WTC11 (cell line): ENCODE results near the gene RHEB. TPM values are rescaled to one million over a fixed set of nuclear protein-coding genes. Genes with fewer than 3 reads are reported as not detected.

ENCODE experiments used
- ATAC-seq: fragments of 200-7000 bp; cut with Tn5 transposase; 2 replicates; pipeline ENCODE4 v1.10.0; 2021; ENCODE audit warnings: mild to moderate bottlenecking, moderate library complexity
- CTCF ChIA-PET: fragments of 300-600 bp; sonication (Branson Sonifier 250); formaldehyde crosslinking; loops from one replicate; lab custom pipeline; 2021; ENCODE audit warnings: antibody characterized with exemption; lab: Charles Lee
- POLR2A ChIA-PET: fragments of 350-600 bp; sonication (Branson Sonifier 250); formaldehyde crosslinking; loops from one replicate; lab custom pipeline; 2021; ENCODE audit warnings: antibody characterized with exemption; lab: Charles Lee
- DNase-seq: peaks from one replicate; pipeline ENCODE4 v3.0.0; 2021; ENCODE audit warnings: low spot score
- H3K27ac Mint-ChIP-seq: 2 replicates; pipeline ENCODE4 v1.8.0; 2021; ENCODE audit warnings: mixed read lengths
- H3K27me3 Mint-ChIP-seq: 2 replicates; pipeline ENCODE4 v1.8.0; 2021; ENCODE audit warnings: low read depth, mild to moderate bottlenecking, moderate library complexity, mixed read lengths
- H3K36me3 Mint-ChIP-seq: 2 replicates; pipeline ENCODE4 v1.8.0; 2021; ENCODE audit warnings: mixed read lengths
- H3K4me1 Mint-ChIP-seq: 2 replicates; pipeline ENCODE4 v1.8.0; 2022; ENCODE audit warnings: mixed read lengths
- H3K4me3 Mint-ChIP-seq: 2 replicates; pipeline ENCODE4 v1.8.0; 2021; ENCODE audit warnings: mild to moderate bottlenecking, moderate library complexity, mixed read lengths
- H3K9me3 Mint-ChIP-seq: 2 replicates; pipeline ENCODE4 v1.8.0; 2021; ENCODE audit warnings: mixed read lengths
- ARID4B ChIP-seq: sonication (generic); formaldehyde crosslinking; IDR thresholded peaks from 2 replicates; pipeline ENCODE4 v1.8.0; 2023; ENCODE audit warnings: missing genetic modification reagents, mild to moderate bottlenecking, borderline replicate concordance
- ATF6 ChIP-seq: sonication (generic); formaldehyde crosslinking; IDR thresholded peaks from 2 replicates; pipeline ENCODE4 v1.8.1; 2023; ENCODE audit warnings: mild to moderate bottlenecking, missing genetic modification reagents
- CTCF ChIP-seq: fragments of 200-600 bp; IDR thresholded peaks from 2 replicates; pipeline ENCODE4 v1.8.0; 2022; ENCODE audit warnings: antibody characterized with exemption
- E2F4 ChIP-seq: sonication (generic); formaldehyde crosslinking; IDR thresholded peaks from 2 replicates; pipeline ENCODE4 v1.8.1; 2022; ENCODE audit warnings: low read depth, mild to moderate bottlenecking, moderate library complexity, missing genetic modification reagents, borderline replicate concordance
- FOXK1 ChIP-seq: sonication (generic); formaldehyde crosslinking; IDR thresholded peaks from 2 replicates; pipeline ENCODE4 v1.8.0; 2022; ENCODE audit warnings: mild to moderate bottlenecking, moderate library complexity, missing genetic modification reagents
- FOXP1 ChIP-seq: sonication (generic); formaldehyde crosslinking; IDR thresholded peaks from 2 replicates; pipeline ENCODE4 v1.8.0; 2022; ENCODE audit warnings: missing genetic modification reagents, mild to moderate bottlenecking, moderate library complexity, borderline replicate concordance
- FOXP4 ChIP-seq: sonication (generic); formaldehyde crosslinking; IDR thresholded peaks from 2 replicates; pipeline ENCODE4 v1.8.0; 2022; ENCODE audit warnings: mild to moderate bottlenecking, missing genetic modification reagents
- IRF2 ChIP-seq: sonication (generic); formaldehyde crosslinking; IDR thresholded peaks from 2 replicates; pipeline ENCODE4 v1.8.0; 2022; ENCODE audit warnings: low read depth, missing genetic modification reagents, borderline replicate concordance
- NFYB ChIP-seq: sonication (generic); formaldehyde crosslinking; conservative IDR thresholded peaks from 2 replicates; pipeline ENCODE4 v1.8.0; 2022; ENCODE audit warnings: low read depth, missing genetic modification reagents
- STAT6 ChIP-seq: sonication (generic); formaldehyde crosslinking; conservative IDR thresholded peaks from 2 replicates; pipeline ENCODE4 v1.8.1; 2023; ENCODE audit warnings: mild to moderate bottlenecking, low read depth, missing genetic modification reagents, moderate library complexity
- TEAD1 ChIP-seq: sonication (generic); formaldehyde crosslinking; IDR thresholded peaks from 2 replicates; pipeline ENCODE4 v1.8.0; 2022; ENCODE audit warnings: mild to moderate bottlenecking, missing genetic modification reagents
- TEAD4 ChIP-seq: sonication (generic); formaldehyde crosslinking; IDR thresholded peaks from 2 replicates; pipeline ENCODE4 v1.8.0; 2022; ENCODE audit warnings: mild to moderate bottlenecking, missing genetic modification reagents
- ZBTB21 ChIP-seq: sonication (generic); formaldehyde crosslinking; IDR thresholded peaks from 2 replicates; pipeline ENCODE4 v1.8.1; 2023; ENCODE audit warnings: mild to moderate bottlenecking, missing genetic modification reagents, borderline replicate concordance
- ZNF263 ChIP-seq: sonication (generic); formaldehyde crosslinking; IDR thresholded peaks from 2 replicates; pipeline ENCODE4 v1.8.1; 2022; ENCODE audit warnings: low read depth, mild to moderate bottlenecking, moderate library complexity, missing genetic modification reagents
- ZNF281 ChIP-seq: sonication (generic); formaldehyde crosslinking; IDR thresholded peaks from 2 replicates; pipeline ENCODE4 v1.8.0; 2023; ENCODE audit warnings: mild to moderate bottlenecking, missing genetic modification reagents
- ZNF396 ChIP-seq: fragments of 250-450 bp; sonication (Bioruptor Pico); IDR thresholded peaks from 2 replicates; pipeline ENCODE4 v1.8.0; 2021; ENCODE audit warnings: mild to moderate bottlenecking, moderate library complexity, borderline replicate concordance
- ZNF416 ChIP-seq: fragments of 250-450 bp; sonication (Bioruptor Pico); IDR thresholded peaks from 2 replicates; pipeline ENCODE4 v1.9.0; 2021; ENCODE audit warnings: mild to moderate bottlenecking, inconsistent platforms
- total RNA-seq: library from RNA; stranded (reverse); gene quantifications from 3 replicates; pipeline ENCODE4 v1.2.3, GENCODE V29; 2021

Gene RHEB
- total RNA-seq, 1 experiment from 2014 or later, result 133 TPM

GRCh38 chr7:151462306-151462779 lies 57.4 kb downstream of the RHEB start:
- ATAC-seq, result peak; percentile 32
- no peak overlapping the region for H3K4me3 Mint-ChIP-seq
- no peak for DNase-seq
- POLR2A ChIA-PET, result no interaction called here
- H3K27me3 Mint-ChIP-seq, result peaks cover 3% of the 10 kb centered on the region
- peaks cover 49% of the 10 kb centered on the region for H3K4me1 Mint-ChIP-seq
- peak overlapping the region; percentile 83 for H3K27ac Mint-ChIP-seq
- CTCF ChIA-PET, result interaction anchor here (1.0 to 1.8 kb wide), 5 partner anchors 10 to 170 kb away, joined by 4 to 7 read pairs (median 5); partner anchors contain the start of genes CRYGN and RHEB
- peaks cover 64% of the 10 kb centered on the region for H3K36me3 Mint-ChIP-seq
- peaks cover 36% of the 10 kb centered on the region for H3K9me3 Mint-ChIP-seq
- no peak for TF ChIP-seq IRF2 (CRISPR knock-in tag)
- TF ChIP-seq FOXP4, result peak; percentile 21; the same call in 1 of the 2 replicates

GRCh38 chr7:151461942-151462230 lies 57.8 kb downstream of the RHEB start:
- ATAC-seq (peak; percentile 8; the same call in 1 of the 2 replicates), DNase-seq (no peak)
- peak overlapping the region; percentile 83 for H3K27ac Mint-ChIP-seq
- H3K4me3 Mint-ChIP-seq, result no peak overlapping the region
- POLR2A ChIA-PET, result no interaction called here
- H3K36me3 Mint-ChIP-seq, result peaks cover 64% of the 10 kb centered on the region
- peaks cover 3% of the 10 kb centered on the region for H3K27me3 Mint-ChIP-seq
- CTCF ChIA-PET, result interaction anchor here (1.0 to 1.8 kb wide), 6 partner anchors 10 to 170 kb away, joined by 4 to 7 read pairs (median 5); partner anchors contain the start of genes CRYGN and RHEB
- H3K9me3 Mint-ChIP-seq, result peaks cover 40% of the 10 kb centered on the region
- TF ChIP-seq ZNF263 (CRISPR knock-in tag) (no peak), FOXK1 (no peak), ZNF416 (no peak), ZBTB21 (CRISPR knock-in tag) (no peak), FOXP1 (CRISPR knock-in tag) (no peak), CTCF (no peak), NFYB (CRISPR knock-in tag) (no peak), TEAD4 (no peak), ATF6 (CRISPR knock-in tag) (no peak), ZNF396 (CRISPR knock-in tag) (no peak), ARID4B (CRISPR knock-in tag) (no peak), STAT6 (CRISPR knock-in tag) (no peak), TEAD1 (CRISPR knock-in tag) (no peak), ZNF281 (no peak), E2F4 (CRISPR knock-in tag) (no peak)
- TF ChIP-seq, all 79 proteins: peak for 0
- peaks cover 53% of the 10 kb centered on the region for H3K4me1 Mint-ChIP-seq
